OCI-LY1 (cell line): ENCODE measurements around the gene ISOC1.

Source experiments
- H2AFZ ChIP-seq: fragments of 200-600 bp; sonication (generic), shearing (Covaris generic); 2 replicates; pipeline ENCODE4 v1.6.0; 2014; ENCODE audit warnings: antibody characterized with exemption, mild to moderate bottlenecking, low read length
- H3F3A ChIP-seq: fragments of 200-600 bp; sonication (generic), shearing (Covaris generic); 2 replicates; pipeline ENCODE4 v1.6.0; 2014; ENCODE audit warnings: mild to moderate bottlenecking, antibody characterized with exemption, low read length, moderate library complexity; ENCODE audit not compliant: insufficient read depth
- H3K27ac ChIP-seq: fragments of 200-600 bp; sonication (generic); 2 replicates; pipeline ENCODE4 v1.5.1; 2014; ENCODE audit warnings: low read length, mixed run types, mild to moderate bottlenecking, low read depth; ENCODE audit not compliant: poor library complexity, severe bottlenecking
- H3K27me3 ChIP-seq: fragments of 200-600 bp; sonication (generic); 2 replicates; pipeline ENCODE4 v1.6.0; 2014; ENCODE audit warnings: antibody characterized with exemption, mild to moderate bottlenecking, low read length, moderate library complexity; ENCODE audit not compliant: insufficient read depth
- H3K36me3 ChIP-seq: fragments of 200-600 bp; sonication (generic); 2 replicates; pipeline ENCODE4 v1.6.1; 2014; ENCODE audit warnings: mild to moderate bottlenecking, antibody characterized with exemption, low read length, moderate library complexity, mixed read lengths; ENCODE audit not compliant: insufficient read depth
- H3K4me1 ChIP-seq: fragments of 200-600 bp; sonication (generic); 2 replicates; pipeline ENCODE4 v1.5.1; 2014; ENCODE audit warnings: mild to moderate bottlenecking, low read length, moderate library complexity; ENCODE audit not compliant: insufficient read depth, severe bottlenecking
- H3K4me2 ChIP-seq: fragments of 200-600 bp; sonication (generic), shearing (Covaris generic); 2 replicates; pipeline ENCODE4 v1.6.1; 2014; ENCODE audit warnings: low read length
- H3K4me3 ChIP-seq: fragments of 200-600 bp; sonication (generic); 2 replicates; pipeline ENCODE4 v1.5.1; 2014; ENCODE audit warnings: low read length, low read depth, mild to moderate bottlenecking, mixed read lengths; ENCODE audit not compliant: poor library complexity, severe bottlenecking
- H3K79me2 ChIP-seq: fragments of 200-600 bp; shearing (Covaris generic); 2 replicates; pipeline ENCODE4 v1.6.1; 2016; ENCODE audit warnings: mixed run types, low read length, mixed read lengths; ENCODE audit not compliant: insufficient read depth
- H3K9ac ChIP-seq: fragments of 200-600 bp; sonication (generic), shearing (Covaris generic); 2 replicates; pipeline ENCODE4 v1.6.1; 2014; ENCODE audit warnings: mild to moderate bottlenecking, low read length, mixed read lengths
- H3K9me2 ChIP-seq: fragments of 200-600 bp; sonication (generic), shearing (Covaris generic); 2 replicates; pipeline ENCODE4 v1.6.1; 2014; ENCODE audit warnings: low read depth, mild to moderate bottlenecking, low read length, mixed read lengths
- H3K9me3 ChIP-seq: fragments of 200-600 bp; shearing (Covaris generic); 2 replicates; pipeline ENCODE4 v1.6.1; 2014; ENCODE audit warnings: low read length, mixed read lengths
- H4K20me1 ChIP-seq: fragments of 200-600 bp; sonication (generic), shearing (Covaris generic); 2 replicates; pipeline ENCODE4 v1.6.0; 2016; ENCODE audit warnings: mild to moderate bottlenecking, low read length; ENCODE audit not compliant: insufficient read depth
- CTCF ChIP-seq: fragments of 200-600 bp; sonication (generic), shearing (Covaris generic); IDR thresholded peaks from 2 replicates; pipeline ENCODE4 v1.5.1; 2017; ENCODE audit warnings: mild to moderate bottlenecking, antibody characterized with exemption, low read length, moderate library complexity, mixed read lengths
- EZH2 ChIP-seq: fragments of 200-600 bp; sonication (generic), shearing (Covaris generic); IDR thresholded peaks from 2 replicates; pipeline ENCODE4 v1.8.0; 2017; ENCODE audit warnings: borderline replicate concordance, mixed run types, mild to moderate bottlenecking, antibody characterized with exemption, low read length, moderate library complexity, mixed read lengths

ISOC1 gene

DNA sequence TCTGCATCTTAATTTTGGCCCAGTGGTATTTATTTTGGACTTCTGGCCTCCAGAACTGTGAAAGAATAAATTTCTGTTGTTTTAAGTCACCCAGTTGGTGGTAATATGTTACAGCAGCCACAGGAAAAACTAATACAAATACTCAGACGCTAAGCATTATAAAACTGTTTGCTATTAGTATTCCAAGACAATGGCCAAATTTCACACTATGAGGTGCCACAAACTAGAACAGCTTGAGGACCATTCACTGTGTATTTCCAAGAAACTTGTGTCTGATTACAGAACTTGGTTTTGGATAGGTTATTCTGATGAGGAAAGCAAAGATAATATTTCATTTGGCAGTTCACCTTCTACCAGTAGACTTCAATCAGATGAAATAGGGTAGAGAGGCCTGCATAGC is 16.3 kb upstream of the ISOC1 start:
- Histone ChIP-seq H3F3A (no peaks in the 10 kb centered on the region), H3K9me2 (no peaks in the 10 kb centered on the region), H2AFZ (no peak overlapping the region), H3K27me3 (no peaks in the 10 kb centered on the region), H3K4me2 (no peak overlapping the region), H3K36me3 (no peaks in the 10 kb centered on the region), H3K4me3 (no peak overlapping the region), H3K27ac (no peak overlapping the region), H3K9ac (no peak overlapping the region), H4K20me1 (no peaks in the 10 kb centered on the region), H3K79me2 (no peaks in the 10 kb centered on the region), H3K4me1 (no peaks in the 10 kb centered on the region), H3K9me3 (no peaks in the 10 kb centered on the region)
- TF ChIP-seq EZH2, result no peak
- no peak for TF ChIP-seq CTCF

DNA sequence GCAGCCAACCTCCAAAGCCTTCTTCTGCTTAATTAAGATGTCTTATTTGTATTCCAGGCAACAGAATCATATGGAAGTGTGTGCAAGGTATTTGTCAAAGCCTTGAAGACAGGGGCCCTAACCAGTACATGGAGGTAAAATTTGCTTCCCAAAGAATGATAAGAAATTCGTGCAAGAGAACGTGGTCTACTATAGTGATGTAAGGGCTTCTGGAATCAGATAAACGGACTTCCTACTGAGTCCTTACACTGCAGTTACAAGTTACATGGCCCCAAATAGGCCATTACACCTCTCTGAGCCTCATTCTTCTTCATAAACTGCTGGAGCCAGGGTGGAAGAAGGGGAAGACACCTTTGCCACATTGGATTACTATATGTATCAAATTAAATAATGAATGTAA is 15.9 kb upstream of the ISOC1 start:
- Histone ChIP-seq H3K4me1 (no peaks in the 10 kb centered on the region), H3F3A (no peaks in the 10 kb centered on the region), H3K36me3 (no peaks in the 10 kb centered on the region), H3K9me2 (no peaks in the 10 kb centered on the region), H3K9ac (no peak overlapping the region), H2AFZ (no peak overlapping the region), H3K27me3 (no peaks in the 10 kb centered on the region), H3K4me3 (no peak overlapping the region), H3K4me2 (no peak overlapping the region), H3K9me3 (no peaks in the 10 kb centered on the region), H3K27ac (no peak overlapping the region), H4K20me1 (no peaks in the 10 kb centered on the region), H3K79me2 (no peaks in the 10 kb centered on the region)
- TF ChIP-seq CTCF (no peak), EZH2 (no peak)

DNA sequence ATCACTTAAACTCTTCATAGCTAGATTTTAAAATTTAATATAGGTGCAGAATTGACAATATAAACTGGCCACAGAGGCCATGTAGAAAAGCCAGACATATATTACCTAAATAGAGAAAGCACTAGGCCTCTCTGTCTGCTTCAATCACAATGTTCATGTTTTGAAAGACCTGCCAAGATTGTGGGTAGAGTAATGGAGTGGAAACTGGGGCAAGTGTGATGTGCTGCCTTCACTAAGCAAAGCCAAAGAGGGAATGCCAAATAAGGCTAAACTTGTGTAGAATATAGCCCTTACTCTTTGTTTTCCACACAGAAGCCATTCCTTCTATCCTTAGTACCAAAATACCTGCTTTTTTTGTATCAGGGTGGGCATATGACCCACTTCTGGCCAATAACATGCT is 15.1 kb upstream of the ISOC1 start:
- H2AFZ ChIP-seq, result no peak overlapping the region
- no peak overlapping the region for H3K27ac ChIP-seq
- no peaks in the 10 kb centered on the region for H3K79me2 ChIP-seq
- H3F3A ChIP-seq, result no peaks in the 10 kb centered on the region
- no peak overlapping the region for H3K4me2 ChIP-seq
- H3K27me3 ChIP-seq, result no peaks in the 10 kb centered on the region
- H3K4me1 ChIP-seq, result no peaks in the 10 kb centered on the region
- no peaks in the 10 kb centered on the region for H3K9me3 ChIP-seq
- H4K20me1 ChIP-seq, result no peaks in the 10 kb centered on the region
- H3K36me3 ChIP-seq, result no peaks in the 10 kb centered on the region
- no peak for TF ChIP-seq EZH2
- no peak for TF ChIP-seq CTCF
- H3K9me2 ChIP-seq, result no peaks in the 10 kb centered on the region
- H3K9ac ChIP-seq, result no peak overlapping the region
- H3K4me3 ChIP-seq, result no peak overlapping the region
